ENCODE results near the gene GSTM5. TPM values are rescaled to one million over a fixed set of nuclear protein-coding genes. Genes with fewer than 3 reads are reported as not detected.

GSTM5 gene
- polyA plus RNA-seq, 3 donors = not detected

DNA sequence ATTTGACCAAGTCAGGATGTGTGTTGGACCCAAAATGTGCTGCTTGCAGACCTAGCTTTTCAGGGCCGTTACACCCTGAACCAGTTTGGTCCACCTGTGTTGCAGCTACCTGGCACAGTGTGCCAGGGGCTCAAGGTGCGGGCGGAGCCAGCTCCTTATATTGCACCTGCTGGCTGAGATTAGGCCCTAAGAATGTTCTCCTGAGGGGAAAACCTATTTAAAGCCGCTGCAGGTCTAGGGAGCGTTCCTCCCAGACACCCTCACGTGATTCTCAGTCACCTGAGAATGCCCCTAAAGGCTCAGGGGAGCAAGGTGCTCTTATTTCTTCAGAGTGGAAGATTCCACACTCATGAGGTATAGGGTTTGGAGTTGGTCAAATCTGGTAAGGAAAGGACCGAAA is 16.8 kb downstream of the GSTM5 start:
- no peak for DNase-seq
- Histone ChIP-seq H3K9me3 (replicated peaks in 1 of 2; ENCODE audit: control insufficient read depth in 1 of 2, insufficient read depth in 1 of 2, low read length in 2 of 2) (peaks cover 0 to 6% of the 10 kb centered on the region in 2 donors), H3K79me2 (ENCODE audit: insufficient read depth, low read length) (no peaks in the 10 kb centered on the region), H4K20me1 (ENCODE audit: insufficient read depth, low read length) (no peaks in the 10 kb centered on the region), H3K4me2 (replicated peaks; ENCODE audit: extremely low read depth, low read length, poor library complexity, severe bottlenecking) (no peak overlapping the region), H2AFZ (ENCODE audit: insufficient read depth, low read depth, low read length, poor library complexity, severe bottlenecking) (no peak overlapping the region), H3K9ac (ENCODE audit: insufficient read depth, low read length, poor library complexity, severe bottlenecking) (no peak overlapping the region), H3K27me3 (ENCODE audit: control insufficient read depth in 2 of 2, insufficient read depth in 2 of 2, low read length in 2 of 2) (peaks cover 0 to 2% of the 10 kb centered on the region in 2 donors), H3K4me3 (replicated peaks in 1 of 3; ENCODE audit: low read depth in 2 of 3, low read length in 3 of 3) (no peak overlapping the region), H3K36me3 (replicated peaks in 1 of 2; ENCODE audit: control insufficient read depth in 1 of 2, insufficient read depth in 2 of 2, low read length in 2 of 2) (no peaks in the 10 kb centered on the region), H3K27ac (ENCODE audit: low read depth in 1 of 2, low read length in 2 of 2) (no peak overlapping the region), H3K4me1 (ENCODE audit: control insufficient read depth in 1 of 2, insufficient read depth in 2 of 2, low read length in 2 of 2) (no peaks in the 10 kb centered on the region)
- intact Hi-C loops (cut with micrococcal nuclease) = no loop called here
- H3K36me3 Mint-ChIP-seq = no peaks in the 10 kb centered on the region
- 85% methylated on average over 4 of the region's 7 CpGs for WGBS (ENCODE audit: insufficient coverage)
- H3K27me3 Mint-ChIP-seq (ENCODE audit: low read depth in 3 of 3) = peaks cover 4 to 6% (median 5%) of the 10 kb centered on the region in 3 donors
- H3K9me3 Mint-ChIP-seq = peaks cover 0 to 8% (median 2%) of the 10 kb centered on the region in 7 donors
- H3K4me1 Mint-ChIP-seq = peaks cover 2% of the 10 kb centered on the region
- no peak overlapping the region for H3K4me3 Mint-ChIP-seq
- H3K27ac Mint-ChIP-seq = no peak overlapping the region
- TF ChIP-seq, protein P1, sequence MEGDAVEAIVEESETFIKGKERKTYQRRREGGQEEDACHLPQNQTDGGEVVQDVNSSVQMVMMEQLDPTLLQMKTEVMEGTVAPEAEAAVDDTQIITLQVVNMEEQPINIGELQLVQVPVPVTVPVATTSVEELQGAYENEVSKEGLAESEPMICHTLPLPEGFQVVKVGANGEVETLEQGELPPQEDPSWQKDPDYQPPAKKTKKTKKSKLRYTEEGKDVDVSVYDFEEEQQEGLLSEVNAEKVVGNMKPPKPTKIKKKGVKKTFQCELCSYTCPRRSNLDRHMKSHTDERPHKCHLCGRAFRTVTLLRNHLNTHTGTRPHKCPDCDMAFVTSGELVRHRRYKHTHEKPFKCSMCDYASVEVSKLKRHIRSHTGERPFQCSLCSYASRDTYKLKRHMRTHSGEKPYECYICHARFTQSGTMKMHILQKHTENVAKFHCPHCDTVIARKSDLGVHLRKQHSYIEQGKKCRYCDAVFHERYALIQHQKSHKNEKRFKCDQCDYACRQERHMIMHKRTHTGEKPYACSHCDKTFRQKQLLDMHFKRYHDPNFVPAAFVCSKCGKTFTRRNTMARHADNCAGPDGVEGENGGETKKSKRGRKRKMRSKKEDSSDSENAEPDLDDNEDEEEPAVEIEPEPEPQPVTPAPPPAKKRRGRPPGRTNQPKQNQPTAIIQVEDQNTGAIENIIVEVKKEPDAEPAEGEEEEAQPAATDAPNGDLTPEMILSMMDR (IDR thresholded peaks at IDR 0.05) = no peak

- Mint-ChIP-seq H3K36me3 (no peaks in the 10 kb centered on the region), H3K9me3 (peaks cover 0 to 8% (median 3%) of the 10 kb centered on the region in 7 donors), H3K4me1 (peaks cover 2% of the 10 kb centered on the region), H3K27ac (no peak overlapping the region), H3K27me3 (ENCODE audit: low read depth in 3 of 3) (peaks cover 4 to 7% (median 5%) of the 10 kb centered on the region in 3 donors), H3K4me3 (no peak overlapping the region)
- no peak for DNase-seq
- Histone ChIP-seq H2AFZ (ENCODE audit: insufficient read depth, low read depth, low read length, poor library complexity, severe bottlenecking) (no peak overlapping the region), H3K4me2 (replicated peaks; ENCODE audit: extremely low read depth, low read length, poor library complexity, severe bottlenecking) (no peak overlapping the region), H3K9ac (ENCODE audit: insufficient read depth, low read length, poor library complexity, severe bottlenecking) (no peak overlapping the region), H3K27ac (ENCODE audit: low read depth in 1 of 2, low read length in 2 of 2) (no peak overlapping the region), H3K79me2 (ENCODE audit: insufficient read depth, low read length) (no peaks in the 10 kb centered on the region), H3K9me3 (replicated peaks in 1 of 2; ENCODE audit: control insufficient read depth in 1 of 2, insufficient read depth in 1 of 2, low read length in 2 of 2) (peaks cover 0 to 6% of the 10 kb centered on the region in 2 donors), H3K4me3 (replicated peaks in 1 of 3; ENCODE audit: low read depth in 2 of 3, low read length in 3 of 3) (no peak overlapping the region), H4K20me1 (ENCODE audit: insufficient read depth, low read length) (no peaks in the 10 kb centered on the region), H3K4me1 (ENCODE audit: control insufficient read depth in 1 of 2, insufficient read depth in 2 of 2, low read length in 2 of 2) (no peaks in the 10 kb centered on the region), H3K36me3 (replicated peaks in 1 of 2; ENCODE audit: control insufficient read depth in 1 of 2, insufficient read depth in 2 of 2, low read length in 2 of 2) (no peaks in the 10 kb centered on the region), H3K27me3 (ENCODE audit: control insufficient read depth in 2 of 2, insufficient read depth in 2 of 2, low read length in 2 of 2) (peaks cover 0 to 2% of the 10 kb centered on the region in 2 donors)
- TF ChIP-seq, protein P1 (IDR thresholded peaks at IDR 0.05) = no peak
- intact Hi-C loops (cut with micrococcal nuclease) = no loop called here
- WGBS (ENCODE audit: insufficient coverage) = no CpG with 5 or more reads among the region's 6 CpGs
Observed at GRCh38 chr1:109730666-109731065, 18.6 kb downstream of the GSTM5 start.

Data from CD14-positive monocyte (primary cell).